ENCODE data around the gene NAA30. TPM values are rescaled to one million over a fixed set of nuclear protein-coding genes. Genes with fewer than 3 reads are reported as not detected.

The NAA30 gene
- total RNA-seq, 1 donor from 2014 or later = 18.7 TPM

GRCh38 chr14:57464008-57464730 lies 73.8 kb downstream of the NAA30 start:
- intact Hi-C loops (cut with DNase I) = no loop called here
- DNase-seq (ENCODE audit: low spot score) (no peak), ATAC-seq (no peak)

Other genes starting within 250 kb of the NAA30 start
- gene EXOC5, start 121.7 kb upstream of the NAA30 start, total RNA-seq = 84.7 TPM
- 29.3 TPM for gene AP5M1, start 121.6 kb upstream of the NAA30 start, total RNA-seq
- not detected for gene CCDC198, start 103.3 kb downstream of the NAA30 start, total RNA-seq